HepG2 (cell line): Measurements from ENCODE around the gene SDC1. TPM values are rescaled to one million over a fixed set of nuclear protein-coding genes. Genes with fewer than 3 reads are reported as not detected.

Experiments used
- CEBPB ChIP-seq: IDR thresholded peaks from 2 replicates; pipeline ENCODE4 v1.6.1; 2011; ENCODE audit warnings: low read depth, low read length, improper control_type of control experiment, borderline replicate concordance
- IKZF1 ChIP-seq: fragments of 450-650 bp; IDR thresholded peaks from 2 replicates; pipeline ENCODE4 v1.7.1; 2016
- NFATC3 ChIP-seq: sonication (generic); formaldehyde crosslinking; IDR thresholded peaks from 2 replicates; pipeline ENCODE4 v1.5.1; 2020; ENCODE audit warnings: mild to moderate bottlenecking, missing genetic modification reagents
- NFIC ChIP-seq: IDR thresholded peaks from 2 replicates; pipeline ENCODE4 v1.6.1; 2012; ENCODE audit warnings: mild to moderate bottlenecking, low read length, inconsistent platforms
- PITX1 ChIP-seq: sonication (generic); formaldehyde crosslinking; IDR thresholded peaks from 2 replicates; pipeline ENCODE4 v1.5.1; 2020; ENCODE audit warnings: mild to moderate bottlenecking, missing genetic modification reagents
- RARA ChIP-seq: IDR thresholded peaks from 2 replicates; pipeline ENCODE4 v1.6.1; 2016; ENCODE audit warnings: missing genetic modification reagents, missing compliant biosample characterization
- RBM22 ChIP-seq: fragments of 200-400 bp; formaldehyde crosslinking; optimal IDR thresholded peaks from 2 replicates; pipeline ENCODE3; 2017; ENCODE audit warnings: mild to moderate bottlenecking, low read length, moderate library complexity
- ZBTB42 ChIP-seq: sonication (generic); formaldehyde crosslinking; IDR thresholded peaks from 2 replicates; pipeline ENCODE4 v1.5.0; 2020; ENCODE audit warnings: mild to moderate bottlenecking, missing genetic modification reagents
- ZNF260 ChIP-seq: sonication (generic); formaldehyde crosslinking; IDR thresholded peaks from 2 replicates; pipeline ENCODE4 v1.4.0; 2020; ENCODE audit warnings: missing genetic modification reagents, low read depth, mild to moderate bottlenecking, borderline replicate concordance
- ZNF350 ChIP-seq: sonication (generic); formaldehyde crosslinking; IDR thresholded peaks from 2 replicates; pipeline ENCODE4 v1.4.0; 2020; ENCODE audit warnings: mild to moderate bottlenecking, low read depth, missing genetic modification reagents, borderline replicate concordance
- ZNF652 ChIP-seq: IDR thresholded peaks from 2 replicates; pipeline ENCODE4 v1.6.1; 2016; ENCODE audit warnings: low read depth, borderline replicate concordance
- polyA plus RNA-seq, 8 experiments: library from polyadenylated mRNA; depleted of rRNA in 3 of 8; stranded (reverse) in 7 of 8; unstranded in 1 of 8; fragments of >200 nt; fragmentation: Illumina TruSeq in 4 of 8; extraction: Trizol in 4 of 8; gene quantifications; 2 replicates each; pipeline versions ENCODE4 v1.2.1 to v1.2.3, GENCODE V29; 2011 to 2016; ENCODE audit warnings: low read depth in 4 of 8, missing spikeins in 1 of 8, mixed read lengths in 1 of 8; ENCODE audit not compliant: insufficient read depth in 1 of 8
- total RNA-seq, 5 experiments: library from RNA; depleted of rRNA; stranded (reverse); fragments of >200 nt; fragmentation: Illumina TruSeq; extraction: Trizol; gene quantifications; 2 replicates each; pipeline ENCODE4 v1.2.3, GENCODE V29; 2016; ENCODE audit warnings: low read depth in 1 of 5
- TF ChIP-seq, protein P1 (sequence below): sonication (generic); formaldehyde crosslinking; IDR thresholded peaks from 2 replicates; pipeline ENCODE4 v1.4.0; 2020; ENCODE audit warnings: missing genetic modification reagents
- TF ChIP-seq, protein P2 (sequence below): sonication (generic); formaldehyde crosslinking; IDR thresholded peaks from 2 replicates; pipeline ENCODE4 v1.9.0; 2022; ENCODE audit warnings: low read depth, missing genetic modification reagents
- TF ChIP-seq, protein P3 (sequence below): sonication (generic); formaldehyde crosslinking; IDR thresholded peaks from 2 replicates; pipeline ENCODE4 v1.4.0; 2020; ENCODE audit warnings: missing genetic modification reagents, low read depth, mild to moderate bottlenecking, borderline replicate concordance
- TF ChIP-seq, protein P4 (sequence below): IDR thresholded peaks from 2 replicates; pipeline ENCODE4 v1.6.1; 2012; ENCODE audit warnings: inconsistent platforms
- TF ChIP-seq, protein P5 (sequence below): sonication (generic); formaldehyde crosslinking; IDR thresholded peaks from one replicate; pipeline ENCODE4 v1.5.1; 2020; ENCODE audit warnings: mild to moderate bottlenecking, missing genetic modification reagents; ENCODE audit errors: not compliant biosample characterization

The SDC1 gene
- total and polyA plus RNA-seq, 2 of the 13 experiments (the other 11 are each of a cell fraction or from before 2014, with no cell fraction given), result 108 to 119 TPM

DNA sequence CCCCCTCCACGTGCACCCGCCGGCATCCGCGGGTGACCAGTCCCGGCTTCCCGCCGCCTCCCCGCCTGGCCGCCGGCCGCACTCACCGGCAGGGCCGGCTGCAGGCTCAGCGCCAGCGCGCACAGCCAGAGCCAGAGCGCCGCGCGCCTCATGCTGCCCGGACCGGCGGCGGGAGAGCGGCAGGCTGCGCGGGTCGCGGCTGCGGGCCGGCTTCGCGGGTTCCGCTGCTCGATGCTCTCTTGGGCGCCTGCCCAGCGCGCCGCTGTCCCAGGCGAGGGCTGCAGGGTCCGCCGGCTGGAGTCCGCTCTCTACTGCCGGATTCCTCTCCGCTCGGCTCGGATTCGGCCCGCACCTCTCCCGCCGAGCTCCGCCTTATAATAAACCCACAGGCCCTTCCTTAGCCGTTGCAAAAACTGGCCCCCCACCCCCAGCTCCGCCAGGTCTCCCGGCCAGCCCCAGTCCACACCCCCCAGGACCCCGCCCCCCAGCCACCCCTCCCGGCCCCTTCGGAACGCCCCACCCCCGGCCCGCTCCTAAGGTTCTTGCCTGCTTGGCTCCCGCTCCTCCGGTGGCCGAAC lies at the start of gene SDC1 (continued):
- TF ChIP-seq, protein P1, sequence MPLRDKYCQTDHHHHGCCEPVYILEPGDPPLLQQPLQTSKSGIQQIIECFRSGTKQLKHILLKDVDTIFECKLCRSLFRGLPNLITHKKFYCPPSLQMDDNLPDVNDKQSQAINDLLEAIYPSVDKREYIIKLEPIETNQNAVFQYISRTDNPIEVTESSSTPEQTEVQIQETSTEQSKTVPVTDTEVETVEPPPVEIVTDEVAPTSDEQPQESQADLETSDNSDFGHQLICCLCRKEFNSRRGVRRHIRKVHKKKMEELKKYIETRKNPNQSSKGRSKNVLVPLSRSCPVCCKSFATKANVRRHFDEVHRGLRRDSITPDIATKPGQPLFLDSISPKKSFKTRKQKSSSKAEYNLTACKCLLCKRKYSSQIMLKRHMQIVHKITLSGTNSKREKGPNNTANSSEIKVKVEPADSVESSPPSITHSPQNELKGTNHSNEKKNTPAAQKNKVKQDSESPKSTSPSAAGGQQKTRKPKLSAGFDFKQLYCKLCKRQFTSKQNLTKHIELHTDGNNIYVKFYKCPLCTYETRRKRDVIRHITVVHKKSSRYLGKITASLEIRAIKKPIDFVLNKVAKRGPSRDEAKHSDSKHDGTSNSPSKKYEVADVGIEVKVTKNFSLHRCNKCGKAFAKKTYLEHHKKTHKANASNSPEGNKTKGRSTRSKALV (CRISPR knock-in tag), result no peak
- TF ChIP-seq CEBPB (no peak), NFIC (no peak), ZNF652 (CRISPR knock-in tag) (no peak), RBM22 (no peak), PITX1 (CRISPR knock-in tag) (no peak), ZNF350 (CRISPR knock-in tag) (no peak), ZNF260 (CRISPR knock-in tag) (no peak), NFATC3 (no peak), IKZF1 (no peak), RARA (CRISPR knock-in tag) (no peak), ZBTB42 (CRISPR knock-in tag) (no peak)
- TF ChIP-seq, protein P2, sequence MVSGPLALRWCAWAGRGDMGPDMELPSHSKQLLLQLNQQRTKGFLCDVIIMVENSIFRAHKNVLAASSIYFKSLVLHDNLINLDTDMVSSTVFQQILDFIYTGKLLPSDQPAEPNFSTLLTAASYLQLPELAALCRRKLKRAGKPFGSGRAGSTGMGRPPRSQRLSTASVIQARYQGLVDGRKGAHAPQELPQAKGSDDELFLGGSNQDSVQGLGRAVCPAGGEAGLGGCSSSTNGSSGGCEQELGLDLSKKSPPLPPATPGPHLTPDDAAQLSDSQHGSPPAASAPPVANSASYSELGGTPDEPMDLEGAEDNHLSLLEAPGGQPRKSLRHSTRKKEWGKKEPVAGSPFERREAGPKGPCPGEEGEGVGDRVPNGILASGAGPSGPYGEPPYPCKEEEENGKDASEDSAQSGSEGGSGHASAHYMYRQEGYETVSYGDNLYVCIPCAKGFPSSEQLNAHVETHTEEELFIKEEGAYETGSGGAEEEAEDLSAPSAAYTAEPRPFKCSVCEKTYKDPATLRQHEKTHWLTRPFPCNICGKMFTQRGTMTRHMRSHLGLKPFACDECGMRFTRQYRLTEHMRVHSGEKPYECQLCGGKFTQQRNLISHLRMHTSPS (CRISPR knock-in tag), result no peak
- TF ChIP-seq, protein P3, sequence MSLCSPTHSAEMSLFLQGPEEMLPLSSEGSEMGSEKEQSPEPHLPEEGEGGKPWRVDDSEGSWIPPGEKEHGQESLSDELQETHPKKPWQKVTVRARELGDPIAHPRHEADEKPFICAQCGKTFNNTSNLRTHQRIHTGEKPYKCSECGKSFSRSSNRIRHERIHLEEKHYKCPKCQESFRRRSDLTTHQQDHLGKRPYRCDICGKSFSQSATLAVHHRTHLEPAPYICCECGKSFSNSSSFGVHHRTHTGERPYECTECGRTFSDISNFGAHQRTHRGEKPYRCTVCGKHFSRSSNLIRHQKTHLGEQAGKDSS (CRISPR knock-in tag), result no peak
- TF ChIP-seq, protein P4, sequence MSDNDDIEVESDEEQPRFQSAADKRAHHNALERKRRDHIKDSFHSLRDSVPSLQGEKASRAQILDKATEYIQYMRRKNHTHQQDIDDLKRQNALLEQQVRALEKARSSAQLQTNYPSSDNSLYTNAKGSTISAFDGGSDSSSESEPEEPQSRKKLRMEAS, result peak; percentile 93
- TF ChIP-seq, protein P5, sequence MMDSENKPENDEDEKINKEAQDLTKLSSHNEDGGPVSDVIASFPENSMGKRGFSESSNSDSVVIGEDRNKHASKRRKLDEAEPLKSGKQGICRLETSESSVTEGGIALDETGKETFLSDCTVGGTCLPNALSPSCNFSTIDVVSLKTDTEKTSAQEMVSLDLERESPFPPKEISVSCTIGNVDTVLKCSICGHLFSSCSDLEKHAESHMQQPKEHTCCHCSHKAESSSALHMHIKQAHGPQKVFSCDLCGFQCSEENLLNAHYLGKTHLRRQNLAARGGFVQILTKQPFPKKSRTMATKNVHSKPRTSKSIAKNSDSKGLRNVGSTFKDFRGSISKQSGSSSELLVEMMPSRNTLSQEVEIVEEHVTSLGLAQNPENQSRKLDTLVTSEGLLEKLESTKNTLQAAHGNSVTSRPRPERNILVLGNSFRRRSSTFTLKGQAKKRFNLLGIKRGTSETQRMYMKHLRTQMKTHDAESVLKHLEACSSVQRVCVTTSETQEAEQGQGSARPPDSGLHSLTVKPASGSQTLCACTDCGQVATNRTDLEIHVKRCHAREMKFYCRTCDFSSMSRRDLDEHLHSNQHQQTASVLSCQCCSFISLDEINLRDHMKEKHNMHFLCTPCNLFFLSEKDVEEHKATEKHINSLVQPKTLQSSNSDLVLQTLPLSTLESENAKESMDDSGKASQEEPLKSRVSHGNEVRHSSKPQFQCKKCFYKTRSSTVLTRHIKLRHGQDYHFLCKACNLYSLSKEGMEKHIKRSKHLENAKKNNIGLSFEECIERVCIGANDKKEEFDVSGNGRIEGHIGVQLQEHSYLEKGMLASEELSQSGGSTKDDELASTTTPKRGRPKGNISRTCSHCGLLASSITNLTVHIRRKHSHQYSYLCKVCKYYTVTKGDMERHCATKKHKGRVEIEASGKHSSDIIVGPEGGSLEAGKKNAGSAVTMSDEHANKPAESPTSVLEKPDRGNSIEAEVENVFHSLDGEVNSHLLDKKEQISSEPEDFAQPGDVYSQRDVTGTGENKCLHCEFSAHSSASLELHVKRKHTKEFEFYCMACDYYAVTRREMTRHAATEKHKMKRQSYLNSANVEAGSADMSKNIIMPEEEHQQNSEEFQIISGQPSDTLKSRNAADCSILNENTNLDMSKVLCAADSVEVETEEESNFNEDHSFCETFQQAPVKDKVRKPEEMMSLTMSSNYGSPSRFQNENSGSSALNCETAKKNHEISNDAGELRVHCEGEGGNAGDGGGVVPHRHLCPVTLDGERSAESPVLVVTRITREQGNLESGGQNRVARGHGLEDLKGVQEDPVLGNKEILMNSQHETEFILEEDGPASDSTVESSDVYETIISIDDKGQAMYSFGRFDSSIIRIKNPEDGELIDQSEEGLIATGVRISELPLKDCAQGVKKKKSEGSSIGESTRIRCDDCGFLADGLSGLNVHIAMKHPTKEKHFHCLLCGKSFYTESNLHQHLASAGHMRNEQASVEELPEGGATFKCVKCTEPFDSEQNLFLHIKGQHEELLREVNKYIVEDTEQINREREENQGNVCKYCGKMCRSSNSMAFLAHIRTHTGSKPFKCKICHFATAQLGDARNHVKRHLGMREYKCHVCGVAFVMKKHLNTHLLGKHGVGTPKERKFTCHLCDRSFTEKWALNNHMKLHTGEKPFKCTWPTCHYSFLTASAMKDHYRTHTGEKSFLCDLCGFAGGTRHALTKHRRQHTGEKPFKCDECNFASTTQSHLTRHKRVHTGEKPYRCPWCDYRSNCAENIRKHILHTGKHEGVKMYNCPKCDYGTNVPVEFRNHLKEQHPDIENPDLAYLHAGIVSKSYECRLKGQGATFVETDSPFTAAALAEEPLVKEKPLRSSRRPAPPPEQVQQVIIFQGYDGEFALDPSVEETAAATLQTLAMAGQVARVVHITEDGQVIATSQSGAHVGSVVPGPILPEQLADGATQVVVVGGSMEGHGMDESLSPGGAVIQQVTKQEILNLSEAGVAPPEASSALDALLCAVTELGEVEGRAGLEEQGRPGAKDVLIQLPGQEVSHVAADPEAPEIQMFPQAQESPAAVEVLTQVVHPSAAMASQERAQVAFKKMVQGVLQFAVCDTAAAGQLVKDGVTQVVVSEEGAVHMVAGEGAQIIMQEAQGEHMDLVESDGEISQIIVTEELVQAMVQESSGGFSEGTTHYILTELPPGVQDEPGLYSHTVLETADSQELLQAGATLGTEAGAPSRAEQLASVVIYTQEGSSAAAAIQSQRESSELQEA (CRISPR knock-in tag), result no peak
